ENCODE data around the gene NOVA1.

Gene NOVA1

GRCh38 chr14:26621364-26621763 lies 23.5 kb upstream of the NOVA1 start:
- DNase-seq (ENCODE audit: low read depth, low spot score): no peak
- in situ Hi-C loops (cut with HindIII; ENCODE audit: low sequenced_read_pairs): no loop called here
- H3K4me3 ChIP-seq (ENCODE audit: low read depth, low read length): no peak overlapping the region
- TF ChIP-seq CTCF (IDR thresholded peaks at IDR 0.05; ENCODE audit: low read depth, low read length): no peak

DNA sequence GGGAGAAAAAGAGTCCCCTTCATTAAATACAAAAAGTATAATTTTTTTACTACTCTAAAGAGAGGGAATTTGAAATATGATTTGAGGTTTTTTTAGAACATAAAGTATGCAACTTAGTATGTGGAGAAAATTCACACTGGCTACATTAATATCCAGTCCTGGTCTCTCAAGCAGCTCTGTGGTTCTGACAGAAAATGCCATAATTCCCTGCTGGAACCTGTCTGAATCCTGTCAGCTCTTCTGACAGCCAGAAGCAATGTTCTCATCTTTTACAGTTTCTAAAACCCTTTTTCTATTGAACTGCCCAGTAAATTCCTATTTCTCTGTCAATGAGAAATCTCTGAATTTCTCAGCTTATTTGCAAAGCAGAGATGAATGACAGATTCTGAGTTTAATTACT lies 13.4 kb upstream of the NOVA1 start:
- no peak for TF ChIP-seq CTCF (IDR thresholded peaks at IDR 0.05; ENCODE audit: low read depth, low read length)
- in situ Hi-C loops (cut with HindIII; ENCODE audit: low sequenced_read_pairs): no loop called here
- no peak for DNase-seq (ENCODE audit: low read depth, low spot score)
- H3K4me3 ChIP-seq (ENCODE audit: low read depth, low read length): no peak overlapping the region

- in situ Hi-C loops (cut with HindIII; ENCODE audit: low sequenced_read_pairs): no loop called here
- no peak overlapping the region for H3K4me3 ChIP-seq (ENCODE audit: low read depth, low read length)
- no peak for TF ChIP-seq CTCF (IDR thresholded peaks at IDR 0.05; ENCODE audit: low read depth, low read length)
- DNase-seq (ENCODE audit: low read depth, low spot score): no peak
Observed at GRCh38 chr14:26606729-26607312, 9.0 kb upstream of the NOVA1 start.

DNA sequence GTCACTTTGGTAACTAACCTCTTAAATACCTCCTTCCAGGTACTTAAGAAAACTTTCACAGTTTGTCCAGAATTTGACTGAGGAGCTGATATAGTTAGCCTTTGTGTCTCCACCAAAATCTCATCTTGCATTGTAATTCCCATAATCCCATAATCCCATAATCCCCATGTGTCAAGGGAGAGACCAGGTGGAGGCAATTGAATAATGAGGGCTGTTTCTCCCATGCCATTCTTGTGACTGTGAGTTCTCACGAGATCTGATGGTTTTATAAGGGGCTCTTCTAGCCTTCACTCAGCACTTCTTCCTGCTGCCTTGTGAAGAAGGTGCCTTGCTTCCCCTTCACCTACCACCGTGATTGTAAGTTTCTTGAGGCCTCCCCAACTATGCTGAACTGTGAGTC lies 7.8 kb upstream of the NOVA1 start:
- in situ Hi-C loops (cut with HindIII; ENCODE audit: low sequenced_read_pairs): no loop called here
- no peak for TF ChIP-seq CTCF (IDR thresholded peaks at IDR 0.05; ENCODE audit: low read depth, low read length)
- no peak overlapping the region for H3K4me3 ChIP-seq (ENCODE audit: low read depth, low read length)
- no peak for DNase-seq (ENCODE audit: low read depth, low spot score)

GRCh38 chr14:26602902-26603301 lies 5.1 kb upstream of the NOVA1 start:
- DNase-seq (ENCODE audit: low read depth, low spot score): no peak
- H3K4me3 ChIP-seq (ENCODE audit: low read depth, low read length): no peak overlapping the region
- in situ Hi-C loops (cut with HindIII; ENCODE audit: low sequenced_read_pairs): no loop called here
- no peak for TF ChIP-seq CTCF (IDR thresholded peaks at IDR 0.05; ENCODE audit: low read depth, low read length)

GRCh38 chr14:26601856-26602255 lies 4.0 kb upstream of the NOVA1 start:
- in situ Hi-C loops (cut with HindIII; ENCODE audit: low sequenced_read_pairs): no loop called here
- H3K4me3 ChIP-seq (ENCODE audit: low read depth, low read length): no peak overlapping the region
- DNase-seq (ENCODE audit: low read depth, low spot score): no peak
- no peak for TF ChIP-seq CTCF (IDR thresholded peaks at IDR 0.05; ENCODE audit: low read depth, low read length)

- no peak overlapping the region for H3K4me3 ChIP-seq (ENCODE audit: low read depth, low read length)
- TF ChIP-seq CTCF (IDR thresholded peaks at IDR 0.05; ENCODE audit: low read depth, low read length): no peak
- in situ Hi-C loops (cut with HindIII; ENCODE audit: low sequenced_read_pairs): no loop called here
- no peak for DNase-seq (ENCODE audit: low read depth, low spot score)
Observed at GRCh38 chr14:26599291-26599690, 1.5 kb upstream of the NOVA1 start.

Measured in astrocyte of the spinal cord (primary cell).